ENCODE measurements around the gene TENM3.

The TENM3 gene

DNA sequence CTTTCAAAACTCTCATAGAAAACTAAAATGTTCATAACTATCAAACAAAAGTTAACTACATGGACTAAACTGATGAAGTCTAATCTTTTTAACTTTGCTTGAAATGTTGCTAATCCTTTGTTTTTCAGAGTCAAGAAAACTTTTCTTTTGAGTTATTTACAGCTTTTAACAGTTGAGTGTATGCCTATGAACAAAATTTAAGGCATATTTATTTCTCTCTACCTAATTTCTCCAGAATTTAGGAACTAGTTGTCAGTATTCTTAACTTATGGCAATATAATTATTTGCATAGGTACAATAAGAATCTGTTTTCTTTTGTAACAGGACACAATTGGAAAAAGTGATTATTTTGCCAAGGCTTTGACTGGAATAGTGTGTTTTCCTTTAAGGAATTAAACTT, 23.8 kb downstream of the TENM3 start:
- Histone ChIP-seq H3K36me3 (ENCODE audit: control insufficient read depth, insufficient read depth, low read length) (peaks cover 50% of the 10 kb centered on the region), H3K9me3 (ENCODE audit: control insufficient read depth, low read length) (peaks cover 7% of the 10 kb centered on the region), H3K27ac (ENCODE audit: low read depth, low read length, severe bottlenecking) (no peak overlapping the region), H3K4me1 (ENCODE audit: control insufficient read depth, insufficient read depth, low read length, poor library complexity, severe bottlenecking) (peaks cover 2% of the 10 kb centered on the region), H3K4me3 (ENCODE audit: extremely low read depth, insufficient read depth, low read length, poor library complexity, severe bottlenecking) (no peak overlapping the region)

- WGBS, 2 experiments (ENCODE audit: insufficient coverage in 2 of 2), result 92 to 95% methylated on average over 2 of the region's 3 CpGs
- no peak overlapping the region for H3K27ac ChIP-seq (ENCODE audit: low read depth, low read length, severe bottlenecking)
- H3K36me3 ChIP-seq (ENCODE audit: control insufficient read depth, insufficient read depth, low read length), result peaks cover 47% of the 10 kb centered on the region
- H3K9me3 ChIP-seq (ENCODE audit: control insufficient read depth, low read length), result peaks cover 3% of the 10 kb centered on the region
- H3K4me1 ChIP-seq (ENCODE audit: control insufficient read depth, insufficient read depth, low read length, poor library complexity, severe bottlenecking), result no peaks in the 10 kb centered on the region
- H3K4me3 ChIP-seq (ENCODE audit: extremely low read depth, insufficient read depth, low read length, poor library complexity, severe bottlenecking), result no peak overlapping the region
These were observed 25.8 kb downstream of the TENM3 start for GRCh38 chr4:182268966-182269365.

DNA sequence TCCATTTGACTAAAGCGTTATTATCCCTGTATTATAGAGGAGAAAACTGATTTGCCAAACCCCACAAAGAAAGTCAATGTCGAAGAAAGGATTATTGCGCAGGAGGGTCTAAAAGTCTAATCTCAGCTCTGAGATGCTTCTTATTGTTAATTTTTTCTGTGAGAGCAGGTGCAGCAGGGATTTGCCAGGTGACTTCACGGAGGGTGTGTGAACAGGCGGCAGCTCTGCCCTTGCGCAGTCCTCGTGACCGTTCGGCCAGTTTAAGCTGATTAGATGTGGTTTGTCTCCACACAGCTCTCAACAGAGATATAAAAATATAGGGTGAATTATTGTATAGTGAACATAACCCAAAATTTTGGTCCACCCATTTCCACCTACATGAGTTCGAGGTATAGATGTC, 28.5 kb downstream of the TENM3 start:
- peaks cover 44% of the 10 kb centered on the region for H3K36me3 ChIP-seq (ENCODE audit: control insufficient read depth, insufficient read depth, low read length)
- no peak overlapping the region for H3K4me3 ChIP-seq (ENCODE audit: extremely low read depth, insufficient read depth, low read length, poor library complexity, severe bottlenecking)
- H3K27ac ChIP-seq (ENCODE audit: low read depth, low read length, severe bottlenecking), result no peak overlapping the region
- H3K4me1 ChIP-seq (ENCODE audit: control insufficient read depth, insufficient read depth, low read length, poor library complexity, severe bottlenecking), result no peaks in the 10 kb centered on the region
- WGBS, 2 experiments (ENCODE audit: insufficient coverage in 2 of 2), result 91 to 100% methylated on average over 4 of the region's 10 CpGs
- no peaks in the 10 kb centered on the region for H3K9me3 ChIP-seq (ENCODE audit: control insufficient read depth, low read length)

- Histone ChIP-seq H3K4me1 (ENCODE audit: control insufficient read depth, insufficient read depth, low read length, poor library complexity, severe bottlenecking) (no peaks in the 10 kb centered on the region), H3K9me3 (ENCODE audit: control insufficient read depth, low read length) (no peaks in the 10 kb centered on the region), H3K36me3 (ENCODE audit: control insufficient read depth, insufficient read depth, low read length) (peaks cover 44% of the 10 kb centered on the region), H3K4me3 (ENCODE audit: extremely low read depth, insufficient read depth, low read length, poor library complexity, severe bottlenecking) (no peak overlapping the region), H3K27ac (ENCODE audit: low read depth, low read length, severe bottlenecking) (no peak overlapping the region)
- WGBS, 2 experiments (ENCODE audit: insufficient coverage in 2 of 2), result 93 to 100% methylated on average over 3 to 6 of the region's 7 CpGs
These were observed 28.9 kb downstream of the TENM3 start for GRCh38 chr4:182272151-182272550.

GRCh38 chr4:182273191-182273935, 30.2 kb downstream of the TENM3 start:
- Histone ChIP-seq H3K9me3 (ENCODE audit: control insufficient read depth, low read length) (no peaks in the 10 kb centered on the region), H3K4me3 (ENCODE audit: extremely low read depth, insufficient read depth, low read length, poor library complexity, severe bottlenecking) (no peak overlapping the region), H3K27ac (ENCODE audit: low read depth, low read length, severe bottlenecking) (no peak overlapping the region), H3K4me1 (ENCODE audit: control insufficient read depth, insufficient read depth, low read length, poor library complexity, severe bottlenecking) (no peaks in the 10 kb centered on the region), H3K36me3 (ENCODE audit: control insufficient read depth, insufficient read depth, low read length) (peaks cover 37% of the 10 kb centered on the region)
- 73 to 79% methylated on average over 4 to 5 of the region's 11 CpGs for WGBS, 2 experiments (ENCODE audit: insufficient coverage in 2 of 2)

GRCh38 chr4:182276210-182277109, 33.3 kb downstream of the TENM3 start:
- Histone ChIP-seq H3K4me3 (ENCODE audit: extremely low read depth, insufficient read depth, low read length, poor library complexity, severe bottlenecking) (no peak overlapping the region), H3K4me1 (ENCODE audit: control insufficient read depth, insufficient read depth, low read length, poor library complexity, severe bottlenecking) (peaks cover 2% of the 10 kb centered on the region), H3K27ac (ENCODE audit: low read depth, low read length, severe bottlenecking) (peak overlapping the region; percentile 33), H3K36me3 (ENCODE audit: control insufficient read depth, insufficient read depth, low read length) (peaks cover 32% of the 10 kb centered on the region), H3K9me3 (ENCODE audit: control insufficient read depth, low read length) (no peaks in the 10 kb centered on the region)
- WGBS, 2 experiments (ENCODE audit: insufficient coverage in 2 of 2), result 87 to 90% methylated on average over 2 to 5 of the region's 11 CpGs

DNA sequence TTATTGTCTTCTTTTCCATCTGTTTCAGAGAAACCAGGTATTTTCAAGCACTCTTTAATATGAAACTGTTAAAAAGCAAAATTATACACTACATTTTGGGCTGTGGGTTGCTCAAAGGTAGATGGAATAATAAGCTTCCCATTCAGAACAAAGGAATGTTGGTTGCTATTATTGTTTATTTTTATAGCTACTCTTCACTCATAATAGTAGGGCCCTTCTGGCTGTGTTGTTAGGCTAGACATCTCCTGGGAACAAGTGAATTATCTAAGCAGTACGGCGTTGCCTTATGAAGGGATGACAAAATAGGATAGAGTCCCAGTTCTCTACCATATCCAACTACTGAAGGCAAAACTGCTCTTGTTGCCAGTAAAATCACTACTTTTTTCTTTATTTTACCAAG, 34.2 kb downstream of the TENM3 start:
- H3K4me1 ChIP-seq (ENCODE audit: control insufficient read depth, insufficient read depth, low read length, poor library complexity, severe bottlenecking), result peaks cover 2% of the 10 kb centered on the region
- H3K9me3 ChIP-seq (ENCODE audit: control insufficient read depth, low read length), result no peaks in the 10 kb centered on the region
- no peak overlapping the region for H3K4me3 ChIP-seq (ENCODE audit: extremely low read depth, insufficient read depth, low read length, poor library complexity, severe bottlenecking)
- no peak overlapping the region for H3K27ac ChIP-seq (ENCODE audit: low read depth, low read length, severe bottlenecking)
- H3K36me3 ChIP-seq (ENCODE audit: control insufficient read depth, insufficient read depth, low read length), result peaks cover 28% of the 10 kb centered on the region
- WGBS, 2 experiments (ENCODE audit: insufficient coverage in 2 of 2), result 83 to 92% methylated on average over 2 of the region's 2 CpGs

DNA sequence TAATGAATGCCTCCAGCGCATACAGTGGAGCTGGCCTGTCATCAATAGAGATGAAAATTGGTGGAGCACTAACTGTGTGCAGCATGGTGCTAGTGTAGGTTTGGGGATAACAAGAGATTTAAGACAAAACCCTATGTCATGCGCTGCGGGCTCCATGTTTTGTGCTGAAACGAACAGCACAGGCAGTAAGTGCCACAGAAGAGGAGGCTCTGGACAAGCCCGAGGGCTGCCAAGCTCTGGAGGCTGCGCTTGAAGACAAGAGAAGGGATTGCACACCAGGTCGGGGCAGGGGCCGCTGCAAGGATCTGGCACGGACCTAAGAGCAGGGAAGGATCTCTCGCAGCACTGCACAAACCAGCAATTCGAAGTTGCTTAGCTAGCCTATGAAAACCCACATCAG, 35.5 kb downstream of the TENM3 start:
- WGBS, 2 experiments (ENCODE audit: insufficient coverage in 2 of 2), result 92 to 96% methylated on average over 11 of the region's 11 CpGs
- no peaks in the 10 kb centered on the region for H3K9me3 ChIP-seq (ENCODE audit: control insufficient read depth, low read length)
- peaks cover 24% of the 10 kb centered on the region for H3K36me3 ChIP-seq (ENCODE audit: control insufficient read depth, insufficient read depth, low read length)
- peaks cover 2% of the 10 kb centered on the region for H3K4me1 ChIP-seq (ENCODE audit: control insufficient read depth, insufficient read depth, low read length, poor library complexity, severe bottlenecking)
- no peak overlapping the region for H3K4me3 ChIP-seq (ENCODE audit: extremely low read depth, insufficient read depth, low read length, poor library complexity, severe bottlenecking)
- H3K27ac ChIP-seq (ENCODE audit: low read depth, low read length, severe bottlenecking), result no peak overlapping the region

- Histone ChIP-seq H3K9me3 (ENCODE audit: control insufficient read depth, low read length) (no peaks in the 10 kb centered on the region), H3K36me3 (ENCODE audit: control insufficient read depth, insufficient read depth, low read length) (peaks cover 21% of the 10 kb centered on the region), H3K4me3 (ENCODE audit: extremely low read depth, insufficient read depth, low read length, poor library complexity, severe bottlenecking) (no peak overlapping the region), H3K4me1 (ENCODE audit: control insufficient read depth, insufficient read depth, low read length, poor library complexity, severe bottlenecking) (peaks cover 8% of the 10 kb centered on the region), H3K27ac (ENCODE audit: low read depth, low read length, severe bottlenecking) (no peak overlapping the region)
- WGBS, 2 experiments (ENCODE audit: insufficient coverage in 2 of 2), result 90 to 91% methylated on average over 3 to 5 of the region's 7 CpGs
These were observed 37.4 kb downstream of the TENM3 start for GRCh38 chr4:182280436-182281111.

- WGBS, 2 experiments (ENCODE audit: insufficient coverage in 2 of 2), result 93% methylated on average over 3 of the region's 3 CpGs; no CpG with 5 or more reads in 1 of the 2 experiments
- no peak overlapping the region for H3K27ac ChIP-seq (ENCODE audit: low read depth, low read length, severe bottlenecking)
These were observed 42.8 kb downstream of the TENM3 start for GRCh38 chr4:182286035-182286434.

More at GRCh38 chr4:182286035-182286434, 42.8 kb downstream of the TENM3 start:
- Histone ChIP-seq H3K9me3 (ENCODE audit: control insufficient read depth, low read length) (no peaks in the 10 kb centered on the region), H3K36me3 (ENCODE audit: control insufficient read depth, insufficient read depth, low read length) (peaks cover 41% of the 10 kb centered on the region), H3K4me1 (ENCODE audit: control insufficient read depth, insufficient read depth, low read length, poor library complexity, severe bottlenecking) (peaks cover 12% of the 10 kb centered on the region), H3K4me3 (ENCODE audit: extremely low read depth, insufficient read depth, low read length, poor library complexity, severe bottlenecking) (no peak overlapping the region)

Data from mesodermal cell (in vitro differentiated cells).